ENCODE measurements around the gene DENND1A.

- TF ChIP-seq, protein P1, sequence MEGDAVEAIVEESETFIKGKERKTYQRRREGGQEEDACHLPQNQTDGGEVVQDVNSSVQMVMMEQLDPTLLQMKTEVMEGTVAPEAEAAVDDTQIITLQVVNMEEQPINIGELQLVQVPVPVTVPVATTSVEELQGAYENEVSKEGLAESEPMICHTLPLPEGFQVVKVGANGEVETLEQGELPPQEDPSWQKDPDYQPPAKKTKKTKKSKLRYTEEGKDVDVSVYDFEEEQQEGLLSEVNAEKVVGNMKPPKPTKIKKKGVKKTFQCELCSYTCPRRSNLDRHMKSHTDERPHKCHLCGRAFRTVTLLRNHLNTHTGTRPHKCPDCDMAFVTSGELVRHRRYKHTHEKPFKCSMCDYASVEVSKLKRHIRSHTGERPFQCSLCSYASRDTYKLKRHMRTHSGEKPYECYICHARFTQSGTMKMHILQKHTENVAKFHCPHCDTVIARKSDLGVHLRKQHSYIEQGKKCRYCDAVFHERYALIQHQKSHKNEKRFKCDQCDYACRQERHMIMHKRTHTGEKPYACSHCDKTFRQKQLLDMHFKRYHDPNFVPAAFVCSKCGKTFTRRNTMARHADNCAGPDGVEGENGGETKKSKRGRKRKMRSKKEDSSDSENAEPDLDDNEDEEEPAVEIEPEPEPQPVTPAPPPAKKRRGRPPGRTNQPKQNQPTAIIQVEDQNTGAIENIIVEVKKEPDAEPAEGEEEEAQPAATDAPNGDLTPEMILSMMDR (IDR thresholded peaks at IDR 0.05), result no peak
- TF ChIP-seq POLR2AphosphoS5 (IDR thresholded peaks at IDR 0.05; ENCODE audit: low read depth, low read length) (no peak), REST (IDR thresholded peaks at IDR 0.05; ENCODE audit: insufficient read depth in 1 of 2, low read depth in 2 of 2, low read length in 1 of 2) (no peak), TCF7L2 (IDR thresholded peaks at IDR 0.05; ENCODE audit: low read depth, low read length) (no peak), SIN3A (IDR thresholded peaks at IDR 0.05; ENCODE audit: borderline replicate concordance, insufficient read depth, low read depth, low read length) (no peak)
These were observed 133.8 kb downstream of the DENND1A start for GRCh38 chr9:123796094-123796493.
